HEK293 (cell line): ENCODE measurements around the gene ATXN10.

Experiments
- ZNF274 ChIP-seq, 2 experiments: fragments of 200-500 bp in 1 of 2; fragments of 450-650 bp in 1 of 2; sonication (Bioruptor generic) in 1 of 2; formaldehyde crosslinking in 1 of 2; IDR thresholded peaks; 2 replicates each; pipeline versions ENCODE4 v1.5.1 to v1.6.1; 2014 to 2016; ENCODE audit warnings: borderline replicate concordance in 1 of 2, inconsistent platforms in 1 of 2, low read length in 1 of 2, missing biosample characterization in 1 of 2, missing genetic modification characterization in 1 of 2
- TF ChIP-seq, protein P1 (sequence below): fragments of 450-650 bp; formaldehyde crosslinking; IDR thresholded peaks from 2 replicates; pipeline ENCODE4 v1.5.1; 2016; ENCODE audit warnings: missing biosample characterization, missing genetic modification characterization

DNA sequence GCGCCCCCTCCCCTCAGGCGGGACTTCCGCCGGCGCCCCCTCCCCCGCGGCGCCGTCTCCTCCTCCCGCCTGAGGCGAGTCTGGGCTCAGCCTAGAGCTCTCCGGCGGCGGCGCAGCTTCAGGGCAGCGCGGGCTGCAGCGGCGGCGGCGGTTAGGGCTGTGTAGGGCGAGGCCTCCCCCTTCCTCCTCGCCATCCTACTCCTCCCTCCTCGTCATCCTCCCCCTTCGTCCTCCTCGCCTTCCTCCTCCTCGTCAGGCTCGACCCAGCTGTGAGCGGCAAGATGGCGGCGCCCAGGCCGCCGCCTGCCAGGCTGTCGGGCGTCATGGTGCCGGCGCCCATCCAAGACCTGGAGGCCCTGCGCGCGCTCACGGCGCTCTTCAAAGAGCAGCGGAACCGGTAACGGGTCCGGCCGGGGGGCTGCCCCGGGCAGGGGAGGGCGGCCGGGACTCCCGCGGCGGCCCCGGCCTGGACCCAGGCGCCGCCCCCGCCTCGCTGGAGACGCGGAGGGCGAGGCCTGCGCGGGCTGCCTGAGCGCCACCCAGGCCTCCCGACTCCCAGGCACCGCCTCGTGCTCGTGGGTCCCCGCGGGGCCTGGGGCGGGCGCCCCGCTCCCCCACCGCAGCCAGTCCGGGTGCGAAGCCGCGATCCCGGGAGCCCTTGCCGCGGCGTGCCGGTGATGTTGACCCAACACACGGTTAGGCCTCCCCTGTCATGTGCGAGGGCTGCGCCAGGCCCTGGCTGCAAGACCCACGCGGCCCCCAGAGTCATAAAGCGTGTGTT, at the start of gene ATXN10:
- TF ChIP-seq, protein P1, sequence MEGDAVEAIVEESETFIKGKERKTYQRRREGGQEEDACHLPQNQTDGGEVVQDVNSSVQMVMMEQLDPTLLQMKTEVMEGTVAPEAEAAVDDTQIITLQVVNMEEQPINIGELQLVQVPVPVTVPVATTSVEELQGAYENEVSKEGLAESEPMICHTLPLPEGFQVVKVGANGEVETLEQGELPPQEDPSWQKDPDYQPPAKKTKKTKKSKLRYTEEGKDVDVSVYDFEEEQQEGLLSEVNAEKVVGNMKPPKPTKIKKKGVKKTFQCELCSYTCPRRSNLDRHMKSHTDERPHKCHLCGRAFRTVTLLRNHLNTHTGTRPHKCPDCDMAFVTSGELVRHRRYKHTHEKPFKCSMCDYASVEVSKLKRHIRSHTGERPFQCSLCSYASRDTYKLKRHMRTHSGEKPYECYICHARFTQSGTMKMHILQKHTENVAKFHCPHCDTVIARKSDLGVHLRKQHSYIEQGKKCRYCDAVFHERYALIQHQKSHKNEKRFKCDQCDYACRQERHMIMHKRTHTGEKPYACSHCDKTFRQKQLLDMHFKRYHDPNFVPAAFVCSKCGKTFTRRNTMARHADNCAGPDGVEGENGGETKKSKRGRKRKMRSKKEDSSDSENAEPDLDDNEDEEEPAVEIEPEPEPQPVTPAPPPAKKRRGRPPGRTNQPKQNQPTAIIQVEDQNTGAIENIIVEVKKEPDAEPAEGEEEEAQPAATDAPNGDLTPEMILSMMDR = no peak
- no peak for TF ChIP-seq ZNF274 (IDR thresholded peaks at IDR 0.05; ENCODE audit: low read length)
- TF ChIP-seq ZNF274 (tag by site-specific recombination; IDR thresholded peaks at IDR 0.05; ENCODE audit: borderline replicate concordance) = no peak
